Neutrophil (primary cell): ENCODE measurements around the gene TNFRSF25.

Source experiments
- H3K27ac ChIP-seq: fragments of 200-600 bp; sonication (generic); 2 replicates; pipeline ENCODE4 v1.5.1; 2016; ENCODE audit warnings: mild to moderate bottlenecking, moderate library complexity
- H3K27me3 ChIP-seq: fragments of 200-600 bp; sonication (generic); 2 replicates; pipeline ENCODE4 v1.6.0; 2016; ENCODE audit warnings: mild to moderate bottlenecking
- H3K36me3 ChIP-seq: fragments of 200-600 bp; sonication (generic); 2 replicates; pipeline ENCODE4 v1.5.1; 2017
- H3K4me1 ChIP-seq, 2 experiments: fragments of 200-600 bp in 1 of 2; sonication (generic) in 1 of 2; 1 replicate in 1 of 2; 2 replicates in 1 of 2; pipeline versions ENCODE4 v1.5.1 to v1.6.1; 2013 to 2016; ENCODE audit warnings: low read depth in 1 of 2, low read length in 1 of 2, mild to moderate bottlenecking in 1 of 2, moderate library complexity in 1 of 2; ENCODE audit not compliant: control insufficient read depth in 1 of 2, insufficient read depth in 1 of 2
- H3K4me3 ChIP-seq, 2 experiments: fragments of 200-600 bp in 1 of 2; sonication (generic) in 1 of 2; 1 replicate in 1 of 2; 2 replicates in 1 of 2; pipeline ENCODE4 v1.5.1; 2013 to 2016; ENCODE audit warnings: low read depth in 1 of 2, low read length in 1 of 2, mild to moderate bottlenecking in 1 of 2, moderate library complexity in 1 of 2
- H3K9me3 ChIP-seq: fragments of 200-600 bp; sonication (generic); 2 replicates; pipeline ENCODE4 v1.5.1; 2016
- TF ChIP-seq, protein P1 (sequence below): fragments of 200-600 bp; sonication (generic); IDR thresholded peaks from 2 replicates; pipeline ENCODE4 v1.5.1; 2016; ENCODE audit warnings: antibody characterized with exemption

TNFRSF25 gene

DNA sequence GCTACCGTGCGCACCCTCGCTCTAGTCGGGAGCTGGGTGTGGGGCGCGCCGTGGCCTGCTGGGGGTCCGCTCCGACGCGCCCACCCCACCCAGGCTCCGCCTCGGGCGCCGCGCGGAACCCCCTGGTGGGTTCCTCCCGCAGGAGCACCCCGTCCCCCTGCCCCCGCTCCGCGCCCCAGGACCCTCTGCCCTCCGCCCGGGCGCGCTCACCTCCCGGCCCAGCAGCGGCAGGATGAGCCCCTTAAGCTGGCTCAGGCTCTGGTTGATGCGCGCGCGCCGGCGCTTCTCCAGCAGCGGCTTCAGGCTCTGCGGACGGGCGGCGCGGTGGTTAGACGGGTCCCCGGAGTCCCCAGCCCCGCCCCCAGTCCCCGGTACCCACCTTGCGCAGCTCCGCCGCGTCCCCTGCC lies 46.6 kb downstream of the TNFRSF25 start:
- no peaks in the 10 kb centered on the region for H3K9me3 ChIP-seq
- no peaks in the 10 kb centered on the region for H3K4me1 ChIP-seq
- H3K36me3 ChIP-seq: no peaks in the 10 kb centered on the region
- peaks cover 100% of the 10 kb centered on the region for H3K27me3 ChIP-seq
- no peak overlapping the region for H3K27ac ChIP-seq
- TF ChIP-seq, protein P1, sequence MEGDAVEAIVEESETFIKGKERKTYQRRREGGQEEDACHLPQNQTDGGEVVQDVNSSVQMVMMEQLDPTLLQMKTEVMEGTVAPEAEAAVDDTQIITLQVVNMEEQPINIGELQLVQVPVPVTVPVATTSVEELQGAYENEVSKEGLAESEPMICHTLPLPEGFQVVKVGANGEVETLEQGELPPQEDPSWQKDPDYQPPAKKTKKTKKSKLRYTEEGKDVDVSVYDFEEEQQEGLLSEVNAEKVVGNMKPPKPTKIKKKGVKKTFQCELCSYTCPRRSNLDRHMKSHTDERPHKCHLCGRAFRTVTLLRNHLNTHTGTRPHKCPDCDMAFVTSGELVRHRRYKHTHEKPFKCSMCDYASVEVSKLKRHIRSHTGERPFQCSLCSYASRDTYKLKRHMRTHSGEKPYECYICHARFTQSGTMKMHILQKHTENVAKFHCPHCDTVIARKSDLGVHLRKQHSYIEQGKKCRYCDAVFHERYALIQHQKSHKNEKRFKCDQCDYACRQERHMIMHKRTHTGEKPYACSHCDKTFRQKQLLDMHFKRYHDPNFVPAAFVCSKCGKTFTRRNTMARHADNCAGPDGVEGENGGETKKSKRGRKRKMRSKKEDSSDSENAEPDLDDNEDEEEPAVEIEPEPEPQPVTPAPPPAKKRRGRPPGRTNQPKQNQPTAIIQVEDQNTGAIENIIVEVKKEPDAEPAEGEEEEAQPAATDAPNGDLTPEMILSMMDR: no peak
- H3K4me3 ChIP-seq: no peak overlapping the region

- Histone ChIP-seq H3K4me1 (no peaks in the 10 kb centered on the region), H3K9me3 (no peaks in the 10 kb centered on the region), H3K27ac (no peak overlapping the region), H3K27me3 (peaks cover 100% of the 10 kb centered on the region), H3K36me3 (no peaks in the 10 kb centered on the region), H3K4me3 (no peak overlapping the region)
- TF ChIP-seq, protein P1: no peak
Measured at GRCh38 chr1:6418668-6419396, 47.1 kb downstream of the TNFRSF25 start.

DNA sequence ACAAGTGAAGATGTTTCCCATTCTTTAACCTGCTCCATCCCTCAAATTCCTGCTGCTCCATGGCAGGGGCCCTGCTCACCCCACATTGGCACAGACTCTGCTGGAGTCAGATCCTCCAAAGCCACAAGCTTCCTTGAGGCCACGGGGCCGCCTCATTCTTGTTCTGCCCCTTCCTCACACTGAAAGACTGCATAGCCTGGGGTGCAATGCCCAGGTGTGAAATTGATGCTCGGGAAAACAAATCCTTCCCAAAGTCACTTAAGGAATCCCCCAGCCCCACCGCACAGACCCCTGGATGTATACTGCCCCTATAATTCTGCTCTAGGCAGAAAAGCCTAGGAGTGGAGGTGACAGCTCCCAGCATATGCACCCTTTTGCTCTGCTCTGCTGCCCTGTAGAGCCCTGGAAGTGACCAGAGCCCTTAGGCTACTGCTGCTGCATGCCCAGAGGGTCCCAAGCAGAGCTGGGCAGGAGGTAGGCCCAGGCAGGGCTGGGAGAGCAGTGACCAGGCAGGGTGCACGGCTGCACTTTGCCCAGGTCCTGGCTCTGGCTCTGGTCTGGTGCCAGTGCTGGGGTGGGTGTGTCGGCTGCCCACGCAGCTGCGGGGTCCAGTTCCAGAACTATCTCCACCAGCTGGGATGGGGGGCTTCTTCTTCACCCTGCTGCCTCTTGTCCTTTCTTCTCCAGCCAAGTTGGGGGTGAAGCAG lies 47.9 kb downstream of the TNFRSF25 start:
- no peak overlapping the region for H3K27ac ChIP-seq
- H3K27me3 ChIP-seq: peaks cover 100% of the 10 kb centered on the region

DNA sequence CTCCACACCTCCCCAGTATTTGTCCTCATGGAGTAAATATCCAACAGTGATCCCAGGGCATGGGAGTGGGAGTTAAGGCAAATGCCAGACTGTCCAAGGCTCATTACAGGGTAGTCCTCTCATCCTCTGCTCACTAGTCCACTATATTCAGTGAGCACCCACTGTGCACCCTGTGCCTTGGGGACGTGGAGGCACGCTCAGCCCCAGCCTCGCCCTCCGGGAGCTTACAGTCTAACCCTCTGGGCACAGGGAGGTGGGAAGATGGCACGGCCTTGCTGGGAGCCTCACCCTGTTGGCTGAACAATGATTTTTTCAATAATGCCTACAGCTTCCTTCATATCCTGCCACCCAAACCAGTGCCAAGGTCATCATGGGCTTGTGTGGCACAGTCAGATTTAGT lies 49.1 kb downstream of the TNFRSF25 start:
- TF ChIP-seq, protein P1: no peak
- Histone ChIP-seq H3K9me3 (no peaks in the 10 kb centered on the region), H3K27me3 (peaks cover 98% of the 10 kb centered on the region), H3K36me3 (no peaks in the 10 kb centered on the region), H3K27ac (no peak overlapping the region), H3K4me1 (no peaks in the 10 kb centered on the region), H3K4me3 (no peak overlapping the region)

More for the DNA sequence above, 47.9 kb downstream of the TNFRSF25 start:
- no peak overlapping the region for H3K4me3 ChIP-seq
- TF ChIP-seq, protein P1: no peak
- no peaks in the 10 kb centered on the region for H3K36me3 ChIP-seq
- H3K4me1 ChIP-seq: no peaks in the 10 kb centered on the region
- H3K9me3 ChIP-seq: no peaks in the 10 kb centered on the region

DNA sequence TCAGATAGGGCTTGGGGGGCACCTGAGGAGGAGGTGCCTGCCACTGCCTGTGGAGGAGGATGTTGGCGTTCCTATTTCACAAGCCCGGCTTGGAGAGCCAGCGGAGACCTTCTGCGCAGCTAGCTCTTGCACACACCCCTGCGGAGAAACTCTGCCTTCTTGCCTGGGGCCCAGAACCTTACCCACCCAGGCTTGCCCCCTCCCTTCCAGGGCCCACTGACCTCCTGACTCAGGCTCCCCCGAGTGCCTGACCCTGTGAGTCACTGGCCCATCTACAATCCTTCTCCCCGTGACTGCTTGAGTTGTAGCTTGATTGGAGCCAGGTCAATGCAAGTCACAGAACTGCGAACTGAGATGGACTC lies 49.7 kb downstream of the TNFRSF25 start:
- H3K4me3 ChIP-seq: no peak overlapping the region
- no peaks in the 10 kb centered on the region for H3K9me3 ChIP-seq
- H3K36me3 ChIP-seq: no peaks in the 10 kb centered on the region
- TF ChIP-seq, protein P1: no peak
- H3K27ac ChIP-seq: no peak overlapping the region
- no peaks in the 10 kb centered on the region for H3K4me1 ChIP-seq
- peaks cover 98% of the 10 kb centered on the region for H3K27me3 ChIP-seq
